IMR-90 (cell line): ENCODE measurements around the gene KAT6B. TPM values are rescaled to one million over a fixed set of nuclear protein-coding genes. Genes with fewer than 3 reads are reported as not detected.

Source experiments
- ATAC-seq: fragments of 200-7000 bp; cut with Tn5 transposase; 2 replicates; pipeline ENCODE4 v1.9.1; 2020; ENCODE audit warnings: low read depth, mild to moderate bottlenecking, moderate library complexity
- BruUV-seq: library from RNA; stranded (reverse); fragments of 400-500 nt; replicated peaks from 2 replicates; lab custom pipeline; 2021; lab: Mats Ljungman, UMichigan
- CTCF ChIA-PET: fragments of 300-600 bp; formaldehyde crosslinking; extraction: SDS; loops from one replicate; lab custom pipeline; 2021; ENCODE audit warnings: antibody characterized with exemption; lab: Yijun Ruan, JAX
- POLR2A ChIA-PET: fragments of 300-600 bp; sonication (Branson Sonifier 250); formaldehyde crosslinking; loops from one replicate; lab custom pipeline; 2022; ENCODE audit warnings: antibody characterized with exemption; ENCODE audit not compliant: unreplicated experiment; lab: Charles Lee
- DNase-seq: peaks from one replicate; pipeline ENCODE4 v3.0.0; 2013
- H2AFZ ChIP-seq: replicated peaks from 2 replicates; pipeline ENCODE3; 2013; ENCODE audit warnings: low read length, mild to moderate bottlenecking; ENCODE audit not compliant: poor library complexity
- H2AK5ac ChIP-seq: 2 replicates; pipeline ENCODE4 v1.6.1; 2013; ENCODE audit warnings: low read depth, low read length, inconsistent platforms
- H2AK9ac ChIP-seq: replicated peaks from 2 replicates; pipeline ENCODE3; 2013; ENCODE audit warnings: mild to moderate bottlenecking, low read depth, low read length, moderate library complexity; ENCODE audit not compliant: poor library complexity
- H2BK120ac ChIP-seq: 2 replicates; pipeline ENCODE4 v1.6.1; 2013; ENCODE audit warnings: low read depth, low read length, inconsistent platforms
- H2BK15ac ChIP-seq: 3 replicates; pipeline ENCODE4 v1.6.1; 2013; ENCODE audit warnings: low read depth, low read length, inconsistent platforms
- H2BK20ac ChIP-seq: 2 replicates; pipeline ENCODE4 v1.6.1; 2013; ENCODE audit warnings: low read depth, mild to moderate bottlenecking, inconsistent platforms, low read length, moderate library complexity
- H2BK5ac ChIP-seq: 2 replicates; pipeline ENCODE4 v1.6.1; 2013; ENCODE audit warnings: mild to moderate bottlenecking, low read depth, low read length, inconsistent platforms; ENCODE audit not compliant: poor library complexity, severe bottlenecking
- H3K14ac ChIP-seq: replicated peaks from 2 replicates; pipeline ENCODE4 v1.6.1; 2013; ENCODE audit warnings: low read depth, low read length, inconsistent platforms
- H3K18ac ChIP-seq: 2 replicates; pipeline ENCODE4 v1.6.1; 2013; ENCODE audit warnings: low read depth, low read length, control low read depth
- H3K23ac ChIP-seq: 2 replicates; pipeline ENCODE4 v1.6.1; 2013; ENCODE audit warnings: low read depth, low read length, inconsistent platforms
- H3K27ac ChIP-seq: 2 replicates; pipeline ENCODE4 v1.5.1; 2013; ENCODE audit warnings: mild to moderate bottlenecking, control low read depth, low read length; ENCODE audit not compliant: insufficient read depth
- H3K27me3 ChIP-seq: 2 replicates; pipeline ENCODE4 v1.6.1; 2013; ENCODE audit warnings: low read length; ENCODE audit not compliant: control insufficient read depth, insufficient read depth
- H3K36me3 ChIP-seq: 2 replicates; pipeline ENCODE4 v1.6.1; 2013; ENCODE audit warnings: low read length, mixed read lengths; ENCODE audit not compliant: control insufficient read depth, insufficient read depth
- H3K4ac ChIP-seq: 2 replicates; pipeline ENCODE4 v1.6.1; 2013; ENCODE audit warnings: low read depth, low read length, inconsistent platforms
- H3K4me1 ChIP-seq: 2 replicates; pipeline ENCODE4 v1.6.1; 2013; ENCODE audit warnings: low read length, mixed read lengths; ENCODE audit not compliant: control insufficient read depth, insufficient read depth
- H3K4me2 ChIP-seq: 2 replicates; pipeline ENCODE4 v1.6.1; 2013; ENCODE audit warnings: low read depth, mild to moderate bottlenecking, control low read depth, low read length, moderate library complexity
- H3K4me3 ChIP-seq: 2 replicates; pipeline ENCODE4 v1.5.1; 2013; ENCODE audit warnings: low read depth, mild to moderate bottlenecking, control low read depth, low read length, moderate library complexity; ENCODE audit not compliant: insufficient read depth
- H3K56ac ChIP-seq: 2 replicates; pipeline ENCODE4 v1.6.1; 2013; ENCODE audit warnings: low read length, inconsistent platforms; ENCODE audit not compliant: insufficient read depth; ENCODE audit errors: extremely low read depth
- H3K79me1 ChIP-seq, 2 experiments: 2 replicates each; pipeline ENCODE4 v1.6.1; 2013; ENCODE audit warnings: low read length in 2 of 2, inconsistent platforms in 1 of 2, low read depth in 1 of 2
- H3K9ac ChIP-seq: 2 replicates; pipeline ENCODE4 v1.6.1; 2013; ENCODE audit warnings: low read depth, low read length, control low read depth
- H3K9me1 ChIP-seq: 2 replicates; pipeline ENCODE4 v1.6.1; 2013; ENCODE audit warnings: low read length, inconsistent platforms; ENCODE audit not compliant: insufficient read depth
- H3K9me3 ChIP-seq: 2 replicates; pipeline ENCODE4 v1.6.1; 2013; ENCODE audit warnings: low read length; ENCODE audit not compliant: control insufficient read depth, insufficient read depth
- H4K20me1 ChIP-seq: 2 replicates; pipeline ENCODE4 v1.6.1; 2013; ENCODE audit warnings: low read length, inconsistent platforms; ENCODE audit not compliant: insufficient read depth
- H4K5ac ChIP-seq: 2 replicates; pipeline ENCODE4 v1.6.1; 2013; ENCODE audit warnings: mild to moderate bottlenecking, low read depth, low read length, control low read depth
- H4K8ac ChIP-seq, 2 experiments: 2 replicates each; pipeline ENCODE4 v1.6.1; 2013; ENCODE audit warnings: low read depth in 2 of 2, low read length in 2 of 2, control low read depth in 1 of 2, inconsistent platforms in 1 of 2
- H4K91ac ChIP-seq: 2 replicates; pipeline ENCODE4 v1.6.1; 2013; ENCODE audit warnings: low read depth, low read length, inconsistent platforms; ENCODE audit not compliant: insufficient read depth
- BHLHE40 ChIP-seq: fragments of 150-350 bp; IDR thresholded peaks from 2 replicates; pipeline ENCODE4 v1.6.1; 2016; ENCODE audit warnings: mild to moderate bottlenecking, low read depth, low read length
- CEBPB ChIP-seq: IDR thresholded peaks from 2 replicates; pipeline ENCODE4 v1.6.1; 2012; ENCODE audit warnings: low read depth, low read length, improper control_type of control experiment
- CHD1 ChIP-seq: IDR thresholded peaks from 2 replicates; pipeline ENCODE4 v1.6.1; 2012; ENCODE audit warnings: low read depth, low read length, improper control_type of control experiment
- CTCF ChIP-seq: conservative IDR thresholded peaks from 2 replicates; pipeline ENCODE4 v1.5.1; 2012; ENCODE audit warnings: mild to moderate bottlenecking, low read depth, low read length, improper control_type of control experiment
- ELK1 ChIP-seq: fragments of 150-350 bp; IDR thresholded peaks from 2 replicates; pipeline ENCODE4 v1.6.1; 2016; ENCODE audit warnings: low read depth, mild to moderate bottlenecking, low read length, moderate library complexity, borderline replicate concordance
- FOS ChIP-seq: fragments of 150-350 bp; IDR thresholded peaks from 2 replicates; pipeline ENCODE4 v1.6.1; 2016; ENCODE audit warnings: low read depth, low read length
- MAFK ChIP-seq: IDR thresholded peaks from 2 replicates; pipeline ENCODE4 v1.6.1; 2012; ENCODE audit warnings: low read depth, low read length, improper control_type of control experiment
- MAZ ChIP-seq: IDR thresholded peaks from 2 replicates; pipeline ENCODE4 v1.6.1; 2012; ENCODE audit warnings: low read depth, mild to moderate bottlenecking, low read length, improper control_type of control experiment, moderate library complexity, borderline replicate concordance
- MXI1 ChIP-seq: IDR thresholded peaks from 2 replicates; pipeline ENCODE4 v1.6.1; 2012; ENCODE audit warnings: low read depth, mild to moderate bottlenecking, low read length, moderate library complexity, borderline replicate concordance
- POLR2A ChIP-seq: IDR thresholded peaks from 2 replicates; pipeline ENCODE4 v1.6.1; 2012; ENCODE audit warnings: mild to moderate bottlenecking, low read depth, low read length
- RAD21 ChIP-seq: IDR thresholded peaks from 2 replicates; pipeline ENCODE4 v1.6.1; 2012; ENCODE audit warnings: low read length, improper control_type of control experiment
- RCOR1 ChIP-seq: IDR thresholded peaks from 2 replicates; pipeline ENCODE4 v1.6.1; 2012; ENCODE audit warnings: mild to moderate bottlenecking, low read length, improper control_type of control experiment; ENCODE audit not compliant: insufficient replicate concordance
- SMC3 ChIP-seq: fragments of 150-350 bp; IDR thresholded peaks from 2 replicates; pipeline ENCODE4 v1.6.1; 2016; ENCODE audit warnings: low read depth, mild to moderate bottlenecking, antibody characterized with exemption, low read length, moderate library complexity
- WGBS, 2 experiments: methylation state at CpG; one replicate each; pipeline versions ENCODE4 v1.1.5 to v1.1.7; 2013; ENCODE audit warnings: missing lambda C conversion rate in 2 of 2; ENCODE audit not compliant: insufficient read length in 1 of 2; ENCODE audit errors: extremely low coverage in 2 of 2; 5-methylcytosine and 5-hydroxymethylcytosine counted together
- dilution Hi-C: fragments of 300-500 bp; cut with HindIII; formaldehyde crosslinking; loops from one replicate; pipeline ENCODE4 v1.14.3; 2018; ENCODE audit warnings: low sequenced_read_pairs; ENCODE audit not compliant: unreplicated experiment
- in situ Hi-C: fragments of 300-500 bp; cut with MboI; formaldehyde crosslinking; loops from 3 replicates; pipeline ENCODE4 v1.14.3; 2019; ENCODE audit warnings: low sequenced_read_pairs, inconsistent platforms, mixed read lengths
- intact Hi-C: fragments of 100-400 bp; cut with micrococcal nuclease; formaldehyde crosslinking; loops from 2 replicates; pipeline ENCODE4 v1.10.0; 2022
- polyA plus RNA-seq, 3 experiments: library from polyadenylated mRNA; depleted of rRNA; stranded (reverse); fragments of >200 nt; gene quantifications; 2 replicates each; pipeline ENCODE4 v1.2.3, GENCODE V29; 2012; ENCODE audit warnings: low replicate concordance in 1 of 3
- total RNA-seq: library from RNA; depleted of rRNA; stranded (reverse); fragments of >200 nt; gene quantifications from 2 replicates; pipeline ENCODE4 v1.2.3, GENCODE V29; 2012

KAT6B gene
- total and polyA plus RNA-seq, 2 of the 4 experiments (the other 2 are of a cell fraction), result 8.8 to 28.1 TPM

- H3K4me3 ChIP-seq, result no peak overlapping the region
- ATAC-seq (peak; percentile 40; the same call in 1 of the 2 replicates), DNase-seq (peak; percentile 39)
- no CpG with 5 or more reads among the region's 6 CpGs for WGBS, 2 experiments
- H4K20me1 ChIP-seq, result peaks cover 41% of the 10 kb centered on the region
- 0 out of 2 replicates have a peak overlapping the region, but pooled peaks have one; percentile 60 for H3K23ac ChIP-seq
- TF ChIP-seq MXI1, result no peak
- no peak for TF ChIP-seq MAZ
- no peak for TF ChIP-seq BHLHE40
- TF ChIP-seq CHD1, result no peak
- no peak for TF ChIP-seq RCOR1
- no peak for TF ChIP-seq ELK1
- TF ChIP-seq CTCF, result no peak
- no peak for TF ChIP-seq SMC3
- no peak for TF ChIP-seq CEBPB
- no peak for TF ChIP-seq FOS
- TF ChIP-seq POLR2A, result no peak
- TF ChIP-seq RAD21, result no peak
- no peak for TF ChIP-seq MAFK
- H3K9me1 ChIP-seq, result peaks cover 10% of the 10 kb centered on the region; the same call in 1 of the 2 replicates
- ChIA-PET CTCF (no interaction called here), POLR2A (no interaction called here)
- H3K4me1 ChIP-seq, result peaks cover 9% of the 10 kb centered on the region
- in situ Hi-C loops (no loop called here), dilution Hi-C loops (no loop called here), intact Hi-C loops (no loop called here)
- no peak overlapping the region for H4K8ac ChIP-seq
- no peak overlapping the region for H4K5ac ChIP-seq
- H3K79me1 ChIP-seq, result peaks cover 28 to 72% of the 10 kb centered on the region in 2 experiments
- H3K27me3 ChIP-seq, result no peaks in the 10 kb centered on the region
- H3K4ac ChIP-seq, result peak overlapping the region; percentile 24; the same call in 1 of the 2 replicates
- H2BK20ac ChIP-seq, result no peak overlapping the region
- H2AFZ ChIP-seq, result no peak overlapping the region
- H4K91ac ChIP-seq, result no peak overlapping the region
- H3K9me3 ChIP-seq, result no peaks in the 10 kb centered on the region
- no peak overlapping the region for H3K14ac ChIP-seq
- H3K9ac ChIP-seq, result no peak overlapping the region
- H3K18ac ChIP-seq, result no peak overlapping the region
- BruUV-seq, result no TSS peak
- H2BK120ac ChIP-seq, result no peak overlapping the region
- no peak overlapping the region for H3K27ac ChIP-seq
- no peak overlapping the region for H3K4me2 ChIP-seq
- no peak overlapping the region for H2BK5ac ChIP-seq
- H2AK9ac ChIP-seq, result no peak overlapping the region
- no peak overlapping the region for H2BK15ac ChIP-seq
- H2AK5ac ChIP-seq, result peak overlapping the region; percentile 69; the same call in 1 of the 2 replicates
- peaks cover 13% of the 10 kb centered on the region for H3K36me3 ChIP-seq
- H3K56ac ChIP-seq, result no peak overlapping the region
Observed at GRCh38 chr10:74841265-74841973, 15.0 kb downstream of the KAT6B start.
